Upper lobe of left lung (tissue), 4 donors: Measurements from ENCODE around the gene KCNH8.

Source experiments
- POLR2A ChIP-seq, 4 donors: fragments of 450-650 bp; IDR thresholded peaks; one replicate each; pipeline ENCODE4 v1.5.1; 2016 to 2017; ENCODE audit warnings: antibody characterized with exemption in 4 of 4, mild to moderate bottlenecking in 2 of 4
- TF ChIP-seq, protein P1 (sequence below), 6 experiments: fragments of 450-650 bp in 4 of 6; fragments of 200-600 bp in 2 of 6; sonication (generic) in 2 of 6; IDR thresholded peaks; one replicate each; pipeline ENCODE4 v1.5.1; 2016 to 2019; ENCODE audit warnings: antibody characterized with exemption in 6 of 6

- TF ChIP-seq, protein P1, sequence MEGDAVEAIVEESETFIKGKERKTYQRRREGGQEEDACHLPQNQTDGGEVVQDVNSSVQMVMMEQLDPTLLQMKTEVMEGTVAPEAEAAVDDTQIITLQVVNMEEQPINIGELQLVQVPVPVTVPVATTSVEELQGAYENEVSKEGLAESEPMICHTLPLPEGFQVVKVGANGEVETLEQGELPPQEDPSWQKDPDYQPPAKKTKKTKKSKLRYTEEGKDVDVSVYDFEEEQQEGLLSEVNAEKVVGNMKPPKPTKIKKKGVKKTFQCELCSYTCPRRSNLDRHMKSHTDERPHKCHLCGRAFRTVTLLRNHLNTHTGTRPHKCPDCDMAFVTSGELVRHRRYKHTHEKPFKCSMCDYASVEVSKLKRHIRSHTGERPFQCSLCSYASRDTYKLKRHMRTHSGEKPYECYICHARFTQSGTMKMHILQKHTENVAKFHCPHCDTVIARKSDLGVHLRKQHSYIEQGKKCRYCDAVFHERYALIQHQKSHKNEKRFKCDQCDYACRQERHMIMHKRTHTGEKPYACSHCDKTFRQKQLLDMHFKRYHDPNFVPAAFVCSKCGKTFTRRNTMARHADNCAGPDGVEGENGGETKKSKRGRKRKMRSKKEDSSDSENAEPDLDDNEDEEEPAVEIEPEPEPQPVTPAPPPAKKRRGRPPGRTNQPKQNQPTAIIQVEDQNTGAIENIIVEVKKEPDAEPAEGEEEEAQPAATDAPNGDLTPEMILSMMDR (IDR thresholded peaks at IDR 0.05) = no peak
- TF ChIP-seq POLR2A (IDR thresholded peaks at IDR 0.05) = no peak
Observed at GRCh38 chr3:19165654-19166053, 17.3 kb downstream of the KCNH8 start.
